Endothelial cell of umbilical vein (primary cell): ENCODE results near the gene TSEN54.

Experiments used
- CTCF ChIP-seq, 2 donors: IDR thresholded peaks; 1 replicate in 1 of 2; 2 replicates in 1 of 2; pipeline ENCODE4 v1.5.1; 2011; ENCODE audit warnings: low read length in 2 of 2, mild to moderate bottlenecking in 2 of 2, moderate library complexity in 2 of 2, control low read depth in 1 of 2, inconsistent platforms in 1 of 2, low read depth in 1 of 2; ENCODE audit not compliant: insufficient read depth in 1 of 2; ENCODE audit errors: extremely low read depth in 1 of 2
- EZH2 ChIP-seq: IDR thresholded peaks from 2 replicates; pipeline ENCODE4 v1.6.1; 2012; ENCODE audit warnings: borderline replicate concordance, low read depth, mild to moderate bottlenecking, moderate library complexity, low read length, inconsistent platforms; ENCODE audit not compliant: severe bottlenecking
- FOS ChIP-seq: IDR thresholded peaks from 2 replicates; pipeline ENCODE4 v1.6.1; 2011; ENCODE audit warnings: mild to moderate bottlenecking, low read length, moderate library complexity, borderline replicate concordance; ENCODE audit not compliant: insufficient read depth
- MAX ChIP-seq: IDR thresholded peaks from 2 replicates; pipeline ENCODE4 v1.6.1; 2011; ENCODE audit not compliant: insufficient read depth, insufficient read length
- MYC ChIP-seq: IDR thresholded peaks from one replicate; pipeline ENCODE4 v1.6.1; 2011; ENCODE audit warnings: mild to moderate bottlenecking, low read depth, low read length
- POLR2A ChIP-seq: IDR thresholded peaks from 2 replicates; pipeline ENCODE4 v1.6.1; 2012; ENCODE audit warnings: low read depth, mild to moderate bottlenecking, control low read depth, low read length
- POLR2AphosphoS5 ChIP-seq: IDR thresholded peaks from 2 replicates; pipeline ENCODE4 v1.6.1; 2012; ENCODE audit warnings: low read depth, mild to moderate bottlenecking, control low read depth, low read length, moderate library complexity; ENCODE audit not compliant: insufficient read depth

- no peak for TF ChIP-seq CTCF (IDR thresholded peaks at IDR 0.05; ENCODE audit: extremely low read depth in 1 of 2, insufficient read depth in 1 of 2, low read depth in 1 of 2, low read length in 2 of 2)
- TF ChIP-seq POLR2A: no peak
- TF ChIP-seq POLR2AphosphoS5: no peak
- TF ChIP-seq EZH2: no peak
- no peak for TF ChIP-seq MAX
- no peak for TF ChIP-seq MYC
- TF ChIP-seq FOS: no peak
These were observed 22.7 kb upstream of the TSEN54 start for GRCh38 chr17:75493476-75494129.
